Activated T-cell treated with anti-CD3 and anti-CD28 coated beads, Interleukin-2, amount 50 U/mL, for 72 hours (primary cell): ENCODE data around the gene CPNE1. TPM values are rescaled to one million over a fixed set of nuclear protein-coding genes. Genes with fewer than 3 reads are reported as not detected.

Source experiments
- ATAC-seq, 2 donors: fragments of 150-1000 bp; cut with Tn5 transposase; replicated peaks in 1 of 2; 2 replicates each; pipeline ENCODE4 v1.10.0; 2021; ENCODE audit warnings: moderate library complexity in 2 of 2, mild to moderate bottlenecking in 1 of 2
- DNase-seq, 2 donors: peaks; one replicate each; pipeline ENCODE4 v3.0.0; 2021 to 2022; ENCODE audit warnings: mixed read lengths in 1 of 2
- H3K27ac Mint-ChIP-seq: one replicate; pipeline ENCODE4 v1.8.0; 2022; ENCODE audit warnings: mild to moderate bottlenecking, moderate library complexity, mixed read lengths
- H3K27me3 Mint-ChIP-seq: one replicate; pipeline ENCODE4 v1.8.0; 2022; ENCODE audit warnings: low read depth, mixed read lengths
- H3K36me3 Mint-ChIP-seq, 2 donors: one replicate each; pipeline ENCODE4 v1.8.0; 2022; ENCODE audit warnings: mixed read lengths in 2 of 2, mild to moderate bottlenecking in 1 of 2; ENCODE audit not compliant: insufficient read depth in 2 of 2
- H3K4me1 Mint-ChIP-seq: one replicate; pipeline ENCODE4 v1.8.0; 2022; ENCODE audit warnings: low read depth, mixed read lengths
- H3K4me3 Mint-ChIP-seq, 2 donors: one replicate each; pipeline ENCODE4 v1.8.0; 2022; ENCODE audit warnings: mild to moderate bottlenecking in 2 of 2, mixed read lengths in 2 of 2, moderate library complexity in 2 of 2
- H3K9me3 Mint-ChIP-seq, 2 donors: one replicate each; pipeline ENCODE4 v1.8.0; 2022; ENCODE audit warnings: mixed read lengths in 2 of 2
- total RNA-seq, 2 donors: library from RNA; stranded (reverse); gene quantifications; one replicate each; pipeline ENCODE4 v1.2.3, GENCODE V29; 2022

CPNE1 gene
- total RNA-seq, 2 donors from 2014 or later = 459 to 512 TPM

DNA sequence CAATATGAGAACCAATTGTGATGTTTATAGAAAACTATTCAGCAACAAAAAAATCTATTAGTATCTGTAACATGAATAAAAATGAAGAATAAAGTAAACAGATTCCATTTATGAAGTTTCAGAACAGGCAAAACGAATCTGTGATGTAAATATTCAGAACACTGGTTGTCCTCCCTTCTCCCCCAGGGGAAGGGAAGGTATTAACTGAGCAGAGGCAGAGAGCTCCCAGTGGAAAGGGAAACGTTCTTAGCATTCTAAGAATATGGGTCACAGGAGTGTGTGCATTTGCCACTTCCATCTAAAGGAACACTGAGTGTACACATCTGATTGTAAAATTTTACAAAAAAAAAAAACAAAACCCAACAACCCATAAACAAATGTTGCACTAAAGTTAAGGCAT is 25.9 kb downstream of the CPNE1 start:
- H3K4me3 Mint-ChIP-seq = no peak overlapping the region
- H3K9me3 Mint-ChIP-seq = no peaks in the 10 kb centered on the region
- H3K4me1 Mint-ChIP-seq = peaks cover 70% of the 10 kb centered on the region
- no peaks in the 10 kb centered on the region for H3K27me3 Mint-ChIP-seq
- ATAC-seq = no peak
- no peak for DNase-seq
- H3K36me3 Mint-ChIP-seq = peaks cover 0 to 2% of the 10 kb centered on the region in 2 donors
- H3K27ac Mint-ChIP-seq = peak overlapping the region; percentile 35

DNA sequence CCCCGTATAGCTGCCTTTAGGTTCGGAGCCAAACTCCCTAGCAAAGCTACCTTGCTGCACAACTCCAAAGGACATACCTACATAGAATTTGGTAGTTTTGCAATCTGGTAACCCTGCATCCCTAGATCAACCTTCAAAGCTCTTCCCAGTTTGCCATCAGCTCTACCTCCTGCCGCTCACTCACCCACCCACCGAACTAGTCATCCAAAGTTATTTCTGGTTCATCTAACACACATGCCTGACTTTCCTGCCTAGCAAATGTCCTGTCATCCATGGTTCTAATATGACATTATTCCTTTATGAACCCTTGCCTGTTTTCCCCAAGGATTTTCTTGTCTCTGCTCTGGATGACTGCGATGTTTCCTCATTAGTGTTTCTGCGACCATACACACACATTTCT is 27.4 kb downstream of the CPNE1 start:
- ATAC-seq (no peak), DNase-seq (no peak)
- no peak overlapping the region for H3K27ac Mint-ChIP-seq
- no peaks in the 10 kb centered on the region for H3K27me3 Mint-ChIP-seq
- H3K4me3 Mint-ChIP-seq = no peak overlapping the region
- no peaks in the 10 kb centered on the region for H3K9me3 Mint-ChIP-seq
- peaks cover 0 to 2% of the 10 kb centered on the region in 2 donors for H3K36me3 Mint-ChIP-seq
- peaks cover 55% of the 10 kb centered on the region for H3K4me1 Mint-ChIP-seq

DNA sequence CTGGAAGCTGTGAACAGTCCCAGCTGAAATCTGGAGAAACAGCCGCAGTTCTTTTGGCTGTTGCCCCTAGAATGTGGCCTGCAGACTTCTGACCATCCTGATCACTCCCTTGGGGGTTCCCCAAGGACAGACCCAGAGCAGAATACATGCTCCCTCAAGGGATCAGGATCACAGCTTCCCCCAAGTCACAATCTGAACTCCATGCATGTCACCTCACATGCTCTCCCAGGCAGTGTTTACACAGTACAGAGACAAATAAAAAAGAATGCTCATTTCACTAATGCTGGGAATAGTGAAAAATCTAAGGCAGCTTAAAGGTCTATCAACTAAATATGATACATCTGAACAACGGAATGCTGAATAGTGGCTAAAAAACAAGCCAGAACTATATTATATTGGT is 28.6 kb downstream of the CPNE1 start:
- Mint-ChIP-seq H3K9me3 (no peaks in the 10 kb centered on the region), H3K27me3 (no peaks in the 10 kb centered on the region), H3K27ac (peak overlapping the region; percentile 5), H3K4me3 (no peak overlapping the region), H3K36me3 (peaks cover 0 to 2% of the 10 kb centered on the region in 2 donors), H3K4me1 (peaks cover 45% of the 10 kb centered on the region)
- DNase-seq (no peak), ATAC-seq (no peak)

DNA sequence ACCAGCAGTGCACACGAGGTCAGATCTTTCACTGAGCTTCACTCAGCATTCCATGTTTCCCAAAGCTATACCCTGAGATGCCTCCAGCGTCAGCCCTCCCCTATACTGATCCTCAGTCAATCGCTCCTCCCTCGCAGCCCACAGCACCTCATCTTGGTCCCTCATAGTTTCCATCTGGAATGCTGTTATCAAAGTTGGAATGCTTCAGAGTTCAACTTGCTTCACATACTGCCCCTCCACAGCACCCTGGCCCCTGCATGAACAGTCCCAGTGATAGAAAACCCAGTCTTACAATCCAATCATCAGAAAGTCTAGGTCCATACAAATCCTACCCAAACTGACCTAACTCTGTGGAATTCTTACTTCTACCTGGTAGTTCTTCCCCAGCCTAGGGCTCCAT is 29.0 kb downstream of the CPNE1 start:
- Mint-ChIP-seq H3K27ac (no peak overlapping the region), H3K4me3 (no peak overlapping the region), H3K9me3 (no peaks in the 10 kb centered on the region), H3K4me1 (peaks cover 40% of the 10 kb centered on the region), H3K36me3 (peaks cover 0 to 2% of the 10 kb centered on the region in 2 donors), H3K27me3 (no peaks in the 10 kb centered on the region)
- ATAC-seq = no peak
- DNase-seq = no peak

DNA sequence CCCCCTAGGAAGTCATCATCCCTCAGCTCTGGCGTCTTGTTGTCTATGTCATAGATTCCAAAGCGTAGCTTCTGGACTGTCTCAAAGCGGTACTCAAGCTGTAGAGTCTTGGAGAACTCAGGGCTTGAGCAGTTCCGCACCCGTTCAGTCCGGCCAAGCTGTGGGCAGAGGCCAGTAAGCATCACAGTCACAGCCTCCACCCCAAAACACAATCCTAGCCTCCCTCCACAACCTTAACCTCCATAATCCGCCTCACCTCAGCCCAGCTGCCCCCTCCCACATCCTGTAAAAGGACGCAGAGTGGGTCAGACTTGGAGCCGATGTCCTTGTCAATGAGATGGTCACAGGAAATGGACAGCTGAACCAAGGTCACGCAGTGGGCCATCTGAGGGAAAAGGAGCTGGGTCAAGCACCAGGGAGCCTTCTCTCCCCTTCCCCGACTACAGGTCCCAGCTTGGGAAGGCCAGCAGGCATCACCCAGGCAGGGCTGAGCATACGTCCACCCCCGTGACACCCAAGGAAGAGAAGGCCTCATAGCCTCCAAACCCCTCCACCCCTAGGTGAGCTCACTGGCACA is 32.1 kb downstream of the CPNE1 start:
- ATAC-seq (no peak), DNase-seq (no peak)
- peaks cover 1 to 6% of the 10 kb centered on the region in 2 donors for H3K36me3 Mint-ChIP-seq
- H3K4me3 Mint-ChIP-seq = no peak overlapping the region
- H3K9me3 Mint-ChIP-seq = no peaks in the 10 kb centered on the region
- no peaks in the 10 kb centered on the region for H3K27me3 Mint-ChIP-seq
- H3K27ac Mint-ChIP-seq = no peak overlapping the region
- H3K4me1 Mint-ChIP-seq = peaks cover 22% of the 10 kb centered on the region

DNA sequence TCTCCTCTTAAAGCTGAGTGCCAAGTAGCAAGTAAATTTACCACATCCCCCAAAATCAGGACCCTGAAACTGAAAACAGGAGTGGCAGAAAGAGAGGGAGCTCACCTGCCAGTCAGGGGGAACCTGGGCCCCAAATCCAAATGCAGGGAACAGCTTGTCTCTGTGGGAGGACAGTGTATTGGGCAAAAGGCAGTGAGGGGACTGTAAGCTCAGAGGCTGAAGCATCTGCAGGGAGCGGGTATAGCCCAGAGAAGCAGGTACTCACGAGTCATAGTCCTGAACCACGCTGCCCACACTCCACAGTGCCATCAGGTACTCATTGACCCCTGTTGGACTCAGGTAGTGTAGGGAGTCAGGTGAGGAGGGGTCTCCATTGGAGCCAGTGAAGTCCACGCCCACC is 34.1 kb downstream of the CPNE1 start:
- ATAC-seq = peak in 1 of 2 donors; percentile 50
- H3K27me3 Mint-ChIP-seq = no peaks in the 10 kb centered on the region
- no peak for DNase-seq
- H3K9me3 Mint-ChIP-seq = no peaks in the 10 kb centered on the region
- H3K4me1 Mint-ChIP-seq = peaks cover 6% of the 10 kb centered on the region
- no peak overlapping the region for H3K4me3 Mint-ChIP-seq
- no peak overlapping the region for H3K27ac Mint-ChIP-seq
- H3K36me3 Mint-ChIP-seq = peaks cover 3 to 13% of the 10 kb centered on the region in 2 donors

DNA sequence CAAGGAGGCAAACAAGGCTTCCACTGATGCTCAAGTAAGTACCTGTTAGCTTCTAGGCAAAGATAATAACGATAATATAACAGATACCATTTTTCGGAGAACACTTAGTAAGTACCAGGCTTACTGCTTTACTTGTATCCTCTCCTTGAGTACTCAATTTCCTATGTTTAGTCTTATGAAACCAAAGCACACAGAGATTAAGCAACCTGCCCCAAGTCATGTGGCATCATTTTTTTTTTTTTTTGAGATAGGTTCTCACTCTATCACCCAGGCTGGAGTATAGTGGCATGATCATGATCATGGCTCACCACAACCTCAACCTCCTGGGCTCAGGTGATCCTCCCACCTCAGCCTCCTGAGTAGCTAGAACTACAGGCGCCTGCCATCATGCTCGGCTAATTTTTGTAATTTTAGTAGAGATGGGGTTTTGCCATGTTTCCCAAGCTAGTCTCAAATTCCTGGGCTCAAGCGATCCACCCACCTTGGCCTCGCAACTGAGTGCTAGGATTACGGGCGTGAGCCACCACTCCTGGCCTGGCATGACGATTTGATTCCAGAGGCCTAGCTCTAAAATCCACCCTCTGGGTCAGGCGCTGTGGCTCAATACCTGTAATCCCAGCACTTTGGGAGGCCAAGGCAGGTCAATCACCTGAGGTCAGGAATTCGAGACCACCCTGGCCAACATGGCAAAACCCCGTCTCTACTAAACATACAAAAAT is 35.1 kb downstream of the CPNE1 start:
- H3K4me1 Mint-ChIP-seq = no peaks in the 10 kb centered on the region
- ATAC-seq = no peak
- no peak for DNase-seq
- peaks cover 3 to 13% of the 10 kb centered on the region in 2 donors for H3K36me3 Mint-ChIP-seq
- H3K27me3 Mint-ChIP-seq = no peaks in the 10 kb centered on the region
- H3K9me3 Mint-ChIP-seq = no peaks in the 10 kb centered on the region
- no peak overlapping the region for H3K4me3 Mint-ChIP-seq
- no peak overlapping the region for H3K27ac Mint-ChIP-seq

DNA sequence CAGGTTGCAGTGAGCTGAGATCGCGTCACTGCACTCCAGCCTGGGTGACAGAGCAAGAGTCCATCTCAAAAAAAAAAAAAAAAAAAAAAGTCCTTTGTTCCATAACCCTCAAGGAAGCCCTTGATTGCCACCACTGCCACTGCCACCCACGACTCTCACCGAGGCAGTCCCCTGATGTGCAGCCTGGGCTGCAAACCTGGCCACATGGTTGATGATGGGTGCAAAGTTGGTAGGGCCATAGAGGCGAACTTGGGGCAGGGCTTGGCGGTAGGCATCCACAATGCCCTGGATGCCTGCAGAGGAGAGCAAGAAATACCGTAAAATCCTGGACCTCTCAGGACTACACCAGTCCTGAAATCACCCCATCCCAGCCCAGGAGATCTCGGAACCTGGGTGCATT is 37.6 kb downstream of the CPNE1 start:
- Mint-ChIP-seq H3K27ac (no peak overlapping the region), H3K36me3 (peaks cover 3 to 13% of the 10 kb centered on the region in 2 donors)

DNA sequence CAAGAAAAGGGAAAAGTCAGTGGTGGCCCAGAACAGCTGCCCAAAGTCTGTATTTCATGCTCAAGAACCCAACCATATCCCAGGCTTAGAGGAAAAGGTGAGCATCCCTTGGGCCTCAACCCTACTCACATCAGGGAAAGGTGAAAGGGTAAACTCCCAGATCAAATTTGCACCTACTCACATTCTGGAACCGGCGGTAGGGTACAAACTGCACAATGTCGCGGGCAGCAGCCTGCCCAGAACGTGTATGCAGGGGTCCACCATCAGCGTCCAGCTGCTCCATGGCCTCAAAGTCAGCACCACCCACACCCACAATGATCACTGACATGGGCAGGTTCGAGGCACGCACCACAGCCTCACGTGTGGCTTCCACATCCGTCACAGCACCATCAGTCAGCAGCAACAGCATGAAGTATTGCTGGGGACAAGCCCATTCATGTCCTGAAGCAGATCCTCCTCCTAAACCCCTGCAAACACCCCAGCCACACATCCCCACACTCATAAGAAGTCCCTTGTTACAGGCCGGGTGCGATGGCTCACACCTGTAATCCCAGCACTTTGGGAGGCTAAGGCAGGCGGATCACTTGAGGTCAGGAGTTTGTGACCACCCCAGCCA is 38.2 kb downstream of the CPNE1 start:
- Mint-ChIP-seq H3K4me1 (peaks cover 5% of the 10 kb centered on the region), H3K27ac (no peak overlapping the region), H3K36me3 (peaks cover 3 to 14% of the 10 kb centered on the region in 2 donors), H3K27me3 (no peaks in the 10 kb centered on the region), H3K4me3 (no peak overlapping the region), H3K9me3 (no peaks in the 10 kb centered on the region)
- DNase-seq = no peak
- no peak for ATAC-seq

More for the DNA sequence above, 37.6 kb downstream of the CPNE1 start:
- Mint-ChIP-seq H3K27me3 (no peaks in the 10 kb centered on the region), H3K4me1 (no peaks in the 10 kb centered on the region), H3K9me3 (no peaks in the 10 kb centered on the region), H3K4me3 (no peak overlapping the region)
- no peak for DNase-seq
- no peak for ATAC-seq

DNA sequence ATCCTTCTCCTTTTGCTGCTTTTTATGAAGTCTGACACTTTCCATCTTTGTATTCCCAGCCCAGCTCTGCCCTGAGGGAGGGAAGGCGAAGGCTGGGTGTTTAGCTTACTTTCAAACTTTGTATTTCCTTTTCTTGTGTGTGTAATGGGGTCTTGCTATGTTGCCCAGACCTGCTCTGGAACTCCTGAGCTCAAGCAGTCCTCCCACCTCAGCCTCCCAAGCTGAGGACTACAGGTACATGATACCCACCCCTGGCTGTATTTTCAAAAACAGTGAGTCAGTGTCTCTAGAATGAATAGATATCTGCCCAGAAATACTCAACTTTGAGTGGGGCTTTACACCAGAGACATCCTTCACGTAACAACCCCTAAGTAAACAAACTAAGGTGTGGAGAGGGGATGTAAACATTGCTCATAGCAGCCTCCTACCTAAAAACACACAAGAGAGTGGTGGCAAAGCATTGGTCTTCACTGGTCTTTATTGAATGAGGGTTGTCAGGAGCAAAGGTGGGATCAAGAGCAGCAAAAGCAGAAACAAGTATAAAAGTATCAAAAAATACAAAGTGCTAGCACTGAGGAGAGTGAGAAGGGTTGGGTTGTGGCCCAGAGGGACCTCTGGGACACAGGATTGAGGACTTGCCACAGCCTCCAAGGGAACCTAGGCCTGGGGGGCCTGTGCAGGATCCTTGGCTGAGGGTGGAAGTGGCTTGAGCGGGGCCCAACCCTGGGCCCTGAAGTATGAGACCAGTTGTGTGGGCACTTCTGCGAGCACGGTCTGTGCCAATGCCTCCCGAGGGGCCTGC is 38.9 kb downstream of the CPNE1 start:
- DNase-seq = no peak
- Mint-ChIP-seq H3K27ac (peak overlapping the region; percentile 70), H3K9me3 (no peaks in the 10 kb centered on the region), H3K27me3 (no peaks in the 10 kb centered on the region), H3K4me1 (peaks cover 13% of the 10 kb centered on the region), H3K36me3 (peaks cover 3 to 15% of the 10 kb centered on the region in 2 donors), H3K4me3 (no peak overlapping the region)
- ATAC-seq = no peak

DNA sequence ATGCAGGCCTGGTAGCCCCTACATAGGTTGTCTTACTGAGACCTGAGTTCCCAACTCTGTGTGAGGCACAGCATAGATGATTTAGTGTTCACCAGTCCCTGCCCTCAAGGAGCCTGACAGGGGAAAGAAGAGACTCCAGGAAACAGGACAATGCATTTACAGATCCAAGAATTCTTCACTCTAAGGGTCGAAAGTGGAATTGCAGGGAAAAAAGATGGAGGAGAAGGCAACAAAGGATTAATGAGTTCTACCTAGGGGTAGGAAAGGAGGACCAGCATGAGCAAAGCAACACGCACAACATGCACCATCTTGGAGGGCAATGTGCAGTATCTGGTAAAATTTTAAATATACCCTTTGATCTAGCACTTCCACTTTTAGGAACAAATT is 43.1 kb downstream of the CPNE1 start:
- Mint-ChIP-seq H3K27me3 (no peaks in the 10 kb centered on the region), H3K9me3 (no peaks in the 10 kb centered on the region), H3K4me3 (no peak overlapping the region), H3K27ac (no peak overlapping the region), H3K4me1 (peaks cover 53% of the 10 kb centered on the region), H3K36me3 (peaks cover 2 to 8% of the 10 kb centered on the region in 2 donors)
- ATAC-seq (no peak), DNase-seq (no peak)

DNA sequence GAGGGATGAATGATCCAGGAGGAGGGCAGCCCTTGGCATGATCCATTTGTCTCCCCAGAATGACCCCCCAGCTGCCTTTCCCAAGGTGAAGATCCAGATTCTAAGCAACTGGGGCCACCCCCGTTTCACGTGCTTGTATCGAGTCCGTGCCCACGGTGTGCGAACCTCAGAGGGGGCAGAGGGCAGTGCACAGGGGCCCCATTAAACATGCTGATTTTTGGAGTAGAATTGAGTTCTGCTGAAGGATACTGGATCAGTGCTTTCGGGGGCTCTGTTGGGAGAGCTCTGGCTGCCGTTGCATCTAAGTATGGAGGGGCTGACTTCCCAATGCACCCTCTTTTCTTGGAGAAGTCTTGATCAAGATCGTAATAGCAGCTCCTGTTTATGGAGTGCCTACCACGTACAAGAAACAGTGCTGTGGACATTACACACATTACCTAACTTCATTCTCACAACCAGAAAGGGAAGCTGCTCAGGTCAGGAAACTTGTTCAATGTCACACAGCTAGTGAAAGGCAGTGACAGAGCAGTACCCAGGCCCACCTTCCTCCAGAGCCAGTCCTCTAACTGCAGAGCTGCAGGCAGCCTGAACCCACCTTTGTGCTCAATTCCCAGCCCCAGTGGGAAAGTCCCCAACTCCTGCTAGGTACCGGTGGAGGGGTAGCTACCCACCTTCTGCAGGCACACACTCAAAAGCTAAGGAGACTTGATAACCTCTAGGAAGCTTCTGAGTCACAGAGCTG is 43.7 kb downstream of the CPNE1 start:
- ATAC-seq (no peak), DNase-seq (no peak)
- H3K27ac Mint-ChIP-seq = no peak overlapping the region
- H3K27me3 Mint-ChIP-seq = no peaks in the 10 kb centered on the region
- H3K36me3 Mint-ChIP-seq = peaks cover 2 to 8% of the 10 kb centered on the region in 2 donors
- peaks cover 56% of the 10 kb centered on the region for H3K4me1 Mint-ChIP-seq
- H3K9me3 Mint-ChIP-seq = no peaks in the 10 kb centered on the region
- no peak overlapping the region for H3K4me3 Mint-ChIP-seq
